ENCODE measurements around the gene PXYLP1.

Gene PXYLP1

GRCh38 chr3:141242377-141243092 lies 10.9 kb downstream of the PXYLP1 start:
- no peak overlapping the region for H3K4me3 ChIP-seq (ENCODE audit: low read depth, low read length)
- no peak for TF ChIP-seq CTCF (IDR thresholded peaks at IDR 0.05; ENCODE audit: low read depth, low read length)

DNA sequence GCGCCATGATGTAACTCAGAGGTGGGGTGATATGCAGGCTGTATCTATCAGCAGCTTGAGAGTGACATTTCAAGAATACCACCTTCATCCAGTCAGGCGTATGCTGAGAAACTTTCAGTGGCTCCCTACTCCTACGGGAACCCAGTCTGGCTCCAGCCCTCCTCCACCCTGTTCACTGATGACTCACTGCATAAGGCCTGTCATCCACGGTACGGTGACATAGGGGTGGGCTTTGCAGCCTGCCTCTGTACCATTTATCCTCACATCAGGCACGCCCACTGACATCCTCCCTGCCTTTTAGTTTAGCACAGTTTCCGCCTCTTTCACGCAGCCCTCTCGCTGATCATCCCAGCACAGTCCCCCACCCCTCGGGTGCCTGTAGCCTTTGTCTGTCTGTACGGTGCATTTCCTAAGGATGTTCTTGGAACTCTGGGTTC lies 11.7 kb downstream of the PXYLP1 start:
- no peak for TF ChIP-seq CTCF (IDR thresholded peaks at IDR 0.05; ENCODE audit: low read depth, low read length)
- no peak overlapping the region for H3K4me3 ChIP-seq (ENCODE audit: low read depth, low read length)

DNA sequence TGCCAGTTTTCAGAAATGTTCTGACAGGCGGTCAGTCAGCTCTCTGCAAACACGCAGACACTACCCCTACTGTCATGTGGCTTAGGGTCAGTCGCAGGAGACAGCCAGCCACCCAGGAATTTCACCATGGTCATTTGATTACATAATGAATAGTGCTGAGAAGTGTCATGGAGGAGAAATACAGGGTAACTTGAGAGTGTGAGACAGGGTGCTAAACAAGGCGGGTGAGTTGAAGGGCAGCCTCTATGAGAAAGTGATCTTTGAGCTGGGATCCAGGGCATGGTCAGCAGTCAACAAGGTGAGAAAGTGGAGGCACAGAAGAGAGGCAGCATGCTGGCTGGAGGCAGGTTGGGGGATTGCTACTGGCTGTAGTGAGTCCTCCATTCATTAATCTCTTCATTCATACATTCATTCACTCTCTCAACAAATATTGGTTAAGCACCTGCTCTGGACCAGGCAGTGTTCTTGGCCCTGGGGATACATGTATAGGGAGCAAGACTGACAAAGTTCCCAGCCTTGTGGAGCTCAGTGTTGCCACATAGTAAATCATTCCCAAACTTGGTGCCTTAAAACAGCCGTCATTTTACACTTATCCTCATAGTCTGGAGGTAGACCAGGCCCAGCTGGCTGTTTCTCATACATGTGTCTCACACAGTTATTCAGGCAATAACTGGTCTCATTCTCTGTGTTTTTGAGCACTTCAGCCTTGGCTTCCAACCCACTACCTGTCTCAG lies 14.8 kb downstream of the PXYLP1 start:
- TF ChIP-seq CTCF (IDR thresholded peaks at IDR 0.05; ENCODE audit: low read depth, low read length) = no peak
- no peak overlapping the region for H3K4me3 ChIP-seq (ENCODE audit: low read depth, low read length)

DNA sequence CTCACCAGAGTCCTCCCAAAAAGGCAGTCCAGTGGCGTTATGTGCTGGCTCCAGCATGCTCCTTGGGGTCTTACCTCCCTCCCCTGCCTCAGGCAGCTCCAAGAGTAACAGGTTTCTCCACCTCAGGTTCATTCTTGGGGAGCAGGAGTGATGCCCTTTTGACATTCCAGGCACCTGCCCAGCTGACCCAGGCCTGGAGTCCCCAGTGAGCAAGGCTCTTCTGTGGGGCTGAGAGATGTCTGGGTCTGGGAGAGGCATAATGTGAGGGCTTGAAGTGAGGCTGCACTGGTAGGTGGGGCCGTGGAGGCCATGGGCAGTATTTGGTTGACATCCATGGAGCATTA lies 15.3 kb downstream of the PXYLP1 start:
- no peak for TF ChIP-seq CTCF (IDR thresholded peaks at IDR 0.05; ENCODE audit: low read depth, low read length)
- H3K4me3 ChIP-seq (ENCODE audit: low read depth, low read length) = no peak overlapping the region

GRCh38 chr3:141248064-141248463 lies 16.4 kb downstream of the PXYLP1 start:
- no peak overlapping the region for H3K4me3 ChIP-seq (ENCODE audit: low read depth, low read length)
- TF ChIP-seq CTCF (IDR thresholded peaks at IDR 0.05; ENCODE audit: low read depth, low read length) = no peak

DNA sequence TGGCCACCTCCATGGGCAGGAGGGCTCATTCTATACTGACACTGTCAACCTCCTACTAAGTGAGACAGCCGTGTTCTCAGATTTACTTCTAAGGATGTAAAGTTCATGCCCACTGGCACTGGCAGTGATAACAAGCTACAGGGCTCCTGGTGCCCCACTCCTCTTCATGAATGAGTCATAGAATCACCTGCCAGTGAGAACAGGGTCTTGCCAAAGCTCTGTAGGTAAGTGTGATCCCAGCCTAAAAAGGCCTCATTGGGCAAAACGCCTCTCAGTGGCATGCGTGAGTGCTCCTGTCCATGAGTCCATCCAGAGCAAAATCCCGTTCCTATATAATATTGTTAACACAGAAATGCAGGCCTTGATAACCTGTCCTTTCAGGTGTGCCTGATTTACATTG lies 17.4 kb downstream of the PXYLP1 start:
- TF ChIP-seq CTCF (IDR thresholded peaks at IDR 0.05; ENCODE audit: low read depth, low read length) = no peak
- H3K4me3 ChIP-seq (ENCODE audit: low read depth, low read length) = no peak overlapping the region

DNA sequence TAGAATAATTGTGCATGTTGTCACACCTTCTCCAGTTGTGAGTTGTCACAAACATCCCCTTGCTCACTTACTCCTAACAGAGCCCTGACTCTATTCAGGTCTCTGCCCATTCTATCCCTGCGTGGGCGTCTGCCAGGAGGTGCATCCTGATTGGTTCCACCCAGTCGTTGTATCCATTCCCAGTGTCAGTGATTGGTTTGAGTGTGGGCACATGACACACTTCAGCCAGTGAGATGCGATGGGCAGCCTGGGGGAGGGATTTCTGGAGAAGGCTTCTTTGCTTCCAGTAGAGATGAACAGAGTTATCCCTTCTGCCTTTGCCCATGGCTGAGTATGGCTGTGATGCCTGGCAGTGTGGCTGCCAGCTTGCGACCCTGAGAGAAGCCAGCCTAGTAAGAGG lies 18.7 kb downstream of the PXYLP1 start:
- no peak for TF ChIP-seq CTCF (IDR thresholded peaks at IDR 0.05; ENCODE audit: low read depth, low read length)
- H3K4me3 ChIP-seq (ENCODE audit: low read depth, low read length) = no peak overlapping the region

Data from WI38 (cell line).